SU-DHL-6 (cell line): ENCODE data around the gene RACGAP1.

Experiments used
- EZH2phosphoT487 ChIP-seq: fragments of 200-600 bp; sonication (generic), shearing (Covaris generic); conservative IDR thresholded peaks from 2 replicates; pipeline ENCODE4 v1.6.1; 2018; ENCODE audit warnings: mild to moderate bottlenecking, antibody characterized with exemption, low read length, moderate library complexity, mixed read lengths
- TF ChIP-seq, protein P1 (sequence below): fragments of 200-600 bp; sonication (generic); IDR thresholded peaks from one replicate; pipeline ENCODE4 v1.5.1; 2017; ENCODE audit warnings: antibody characterized with exemption, mild to moderate bottlenecking, low read length, moderate library complexity; ENCODE audit not compliant: insufficient read depth, poor library complexity, severe bottlenecking

- TF ChIP-seq, protein P1, sequence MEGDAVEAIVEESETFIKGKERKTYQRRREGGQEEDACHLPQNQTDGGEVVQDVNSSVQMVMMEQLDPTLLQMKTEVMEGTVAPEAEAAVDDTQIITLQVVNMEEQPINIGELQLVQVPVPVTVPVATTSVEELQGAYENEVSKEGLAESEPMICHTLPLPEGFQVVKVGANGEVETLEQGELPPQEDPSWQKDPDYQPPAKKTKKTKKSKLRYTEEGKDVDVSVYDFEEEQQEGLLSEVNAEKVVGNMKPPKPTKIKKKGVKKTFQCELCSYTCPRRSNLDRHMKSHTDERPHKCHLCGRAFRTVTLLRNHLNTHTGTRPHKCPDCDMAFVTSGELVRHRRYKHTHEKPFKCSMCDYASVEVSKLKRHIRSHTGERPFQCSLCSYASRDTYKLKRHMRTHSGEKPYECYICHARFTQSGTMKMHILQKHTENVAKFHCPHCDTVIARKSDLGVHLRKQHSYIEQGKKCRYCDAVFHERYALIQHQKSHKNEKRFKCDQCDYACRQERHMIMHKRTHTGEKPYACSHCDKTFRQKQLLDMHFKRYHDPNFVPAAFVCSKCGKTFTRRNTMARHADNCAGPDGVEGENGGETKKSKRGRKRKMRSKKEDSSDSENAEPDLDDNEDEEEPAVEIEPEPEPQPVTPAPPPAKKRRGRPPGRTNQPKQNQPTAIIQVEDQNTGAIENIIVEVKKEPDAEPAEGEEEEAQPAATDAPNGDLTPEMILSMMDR, result no peak
- TF ChIP-seq EZH2phosphoT487, result no peak
These were observed 19.0 kb downstream of the RACGAP1 start for GRCh38 chr12:50006280-50006679.
